ACHN (cell line): Measurements from ENCODE around the gene ZNF513.
"Not testable (repeated sequence)": the region's sequence is repeated elsewhere in the genome, so short reads cannot be mapped to it uniquely, and the experiment has no call there.

ENCODE experiments used
- DNase-seq: peaks from one replicate; pipeline ENCODE4 v3.0.0-alpha.2; 2015
- in situ Hi-C: cut with HindIII; loops from 2 replicates; pipeline ENCODE4 v1.10.0; 2017; ENCODE audit warnings: low sequenced_read_pairs, low pct_ligation_motif_present, low pct_unique_long_range_greater_than_20kb

ZNF513 gene, protein sequence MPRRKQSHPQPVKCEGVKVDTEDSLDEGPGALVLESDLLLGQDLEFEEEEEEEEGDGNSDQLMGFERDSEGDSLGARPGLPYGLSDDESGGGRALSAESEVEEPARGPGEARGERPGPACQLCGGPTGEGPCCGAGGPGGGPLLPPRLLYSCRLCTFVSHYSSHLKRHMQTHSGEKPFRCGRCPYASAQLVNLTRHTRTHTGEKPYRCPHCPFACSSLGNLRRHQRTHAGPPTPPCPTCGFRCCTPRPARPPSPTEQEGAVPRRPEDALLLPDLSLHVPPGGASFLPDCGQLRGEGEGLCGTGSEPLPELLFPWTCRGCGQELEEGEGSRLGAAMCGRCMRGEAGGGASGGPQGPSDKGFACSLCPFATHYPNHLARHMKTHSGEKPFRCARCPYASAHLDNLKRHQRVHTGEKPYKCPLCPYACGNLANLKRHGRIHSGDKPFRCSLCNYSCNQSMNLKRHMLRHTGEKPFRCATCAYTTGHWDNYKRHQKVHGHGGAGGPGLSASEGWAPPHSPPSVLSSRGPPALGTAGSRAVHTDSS

GRCh38 chr2:27380626-27381545 lies at the start of gene ZNF513:
TSS of gene ZNF513 (minus strand) at chr2:27380734. CDS start at chr2:27380526, 208 bp downstream.
- in situ Hi-C loops, result no loop called here
- peak; percentile 96 for DNase-seq

DNA sequence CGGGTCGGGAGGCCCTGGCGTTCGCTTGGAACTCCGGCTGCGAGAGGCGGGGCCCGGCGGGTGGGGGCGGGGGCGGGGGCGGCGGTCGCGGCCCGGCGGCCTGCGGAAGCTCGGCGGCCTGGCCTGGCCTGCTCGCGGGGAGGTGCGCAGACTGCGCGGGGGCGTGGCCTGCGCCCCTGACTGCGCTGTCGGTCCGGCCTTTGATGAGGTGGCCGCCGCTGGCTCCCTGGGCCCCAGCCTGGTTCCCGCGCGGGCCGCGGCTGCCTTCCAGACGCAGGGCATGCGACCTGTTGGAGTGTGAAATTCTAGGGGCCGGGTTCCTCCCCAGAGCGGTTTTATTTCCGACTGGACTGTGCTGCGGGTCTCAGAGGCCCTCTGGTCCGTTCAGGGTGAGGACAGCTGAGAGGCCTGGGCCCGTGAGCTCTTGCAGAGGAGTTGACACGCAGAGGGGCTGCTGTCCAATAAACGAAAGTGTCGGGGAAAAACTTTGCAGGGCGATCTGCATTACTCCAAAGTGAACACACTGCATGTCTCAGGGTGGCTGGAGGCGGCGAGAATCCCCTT lies 48.5 kb upstream of the ZNF513 start:
- in situ Hi-C loops, result no loop called here
- peak; percentile 90 for DNase-seq

- in situ Hi-C loops, result no loop called here
- peak; percentile 90 for DNase-seq
Observed at GRCh38 chr2:27428213-27428977, 47.9 kb upstream of the ZNF513 start, which contains the start of gene NRBP1. TSS of gene NRBP1 (plus strand) at chr2:27428631. CDS start at chr2:27433274, 4,643 bp downstream.

GRCh38 chr2:27427863-27428212 lies 47.3 kb upstream of the ZNF513 start:
- no peak for DNase-seq
- in situ Hi-C loops, result no loop called here

- in situ Hi-C loops, DNase-seq: not testable (repeated sequence)
Observed at GRCh38 chr2:27425039-27425438, 44.5 kb upstream of the ZNF513 start.

- in situ Hi-C loops, result no loop called here
Observed at GRCh38 chr2:27422958-27423357, 42.4 kb upstream of the ZNF513 start.

GRCh38 chr2:27421660-27422250 lies 41.2 kb upstream of the ZNF513 start:
- no peak for DNase-seq
- in situ Hi-C loops, result no loop called here

More at GRCh38 chr2:27422958-27423357, 42.4 kb upstream of the ZNF513 start:
- DNase-seq, result no peak

DNA sequence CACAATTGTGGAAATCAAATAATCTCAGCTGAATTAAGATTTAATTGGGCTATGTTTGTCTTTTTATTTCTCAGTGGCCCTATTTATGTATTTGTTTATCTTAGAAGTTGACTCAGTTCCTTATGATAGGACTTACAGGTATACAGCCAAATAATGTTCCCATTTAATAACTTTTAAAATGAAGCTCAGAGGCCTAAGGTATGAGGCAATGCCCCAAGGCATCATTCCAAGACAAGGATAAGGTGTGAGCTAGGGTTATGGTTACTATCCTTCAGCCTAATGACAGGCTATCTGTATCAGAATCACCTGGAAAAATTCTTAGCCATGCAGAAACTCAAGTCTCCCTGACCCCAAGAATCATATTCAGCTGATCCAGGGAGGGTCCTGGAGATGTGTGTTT lies 40.5 kb upstream of the ZNF513 start:
- in situ Hi-C loops, result no loop called here
- no peak for DNase-seq

GRCh38 chr2:27416151-27416550 lies 35.6 kb upstream of the ZNF513 start:
- DNase-seq, result no peak
- in situ Hi-C loops, result no loop called here

DNA sequence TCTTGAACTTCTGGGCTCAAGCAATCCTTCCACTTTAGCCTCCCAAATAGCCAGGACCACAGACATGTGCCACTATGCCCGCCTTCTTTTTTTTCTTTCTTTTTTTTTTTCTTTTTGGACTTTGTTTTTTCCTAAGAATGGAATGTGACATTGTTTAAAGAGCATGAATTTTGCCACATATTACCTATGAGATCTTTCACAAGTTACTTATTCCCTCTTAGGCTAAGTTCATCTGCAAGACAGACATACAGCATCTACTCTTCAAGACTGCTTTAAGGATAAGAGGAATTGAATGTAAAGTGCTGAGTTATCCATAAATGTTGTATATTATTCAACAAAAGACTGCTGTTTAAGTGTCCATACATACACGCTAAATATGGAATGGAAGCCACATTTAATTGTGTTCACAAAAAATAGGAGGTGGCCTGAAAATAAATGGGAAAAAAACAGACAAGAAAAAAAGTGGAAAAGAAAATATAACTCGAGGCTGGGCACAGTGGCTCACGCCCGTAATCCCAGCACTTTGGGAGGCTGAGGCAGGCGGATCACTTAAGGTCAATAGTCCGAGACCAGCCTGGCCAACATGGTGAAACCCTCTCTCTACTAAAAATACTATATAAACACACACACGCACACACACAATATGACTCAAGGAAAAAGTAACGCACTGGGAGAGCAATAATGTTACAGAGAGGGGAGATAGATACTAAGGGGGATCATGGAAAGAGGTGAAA lies 32.1 kb upstream of the ZNF513 start:
- in situ Hi-C loops, result no loop called here
- DNase-seq, result no peak

DNA sequence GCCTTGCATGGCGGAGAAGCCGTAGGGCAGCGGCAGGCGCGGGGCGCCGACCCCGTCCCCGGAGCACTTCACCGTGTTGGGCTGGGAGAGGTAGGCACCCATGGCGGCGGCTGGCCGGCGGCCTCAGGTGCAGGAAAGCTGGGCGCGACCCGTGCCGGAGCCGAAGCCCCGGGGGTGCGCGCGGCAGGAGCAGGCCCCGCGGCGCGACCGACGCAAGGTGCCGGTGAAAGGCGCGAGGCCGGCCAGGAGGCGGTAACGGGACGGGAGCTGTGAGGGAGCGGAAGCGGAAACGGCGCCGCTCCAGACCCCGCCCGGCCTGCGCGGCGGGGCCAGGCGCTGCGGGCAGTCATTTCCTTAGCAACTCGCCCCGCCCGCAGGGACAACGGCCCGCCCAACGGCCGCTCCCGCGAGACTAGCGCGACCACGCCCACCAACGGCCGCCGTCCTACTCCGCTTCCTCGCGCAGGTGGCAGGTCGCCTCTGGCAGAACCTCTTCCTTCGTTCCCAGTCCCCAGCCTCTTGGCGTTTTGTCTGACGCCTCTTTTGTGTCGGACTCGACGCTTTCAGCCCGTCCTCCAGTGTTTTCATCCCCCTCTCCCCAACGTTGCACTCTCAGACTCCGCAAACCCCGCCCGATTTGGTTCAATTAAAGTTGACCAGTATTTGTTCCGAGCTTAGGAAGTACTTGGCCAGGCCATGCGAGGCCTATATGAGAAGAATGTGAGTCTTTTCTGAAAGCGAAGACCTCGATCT lies 29.0 kb upstream of the ZNF513 start, which contains the start of gene PPM1G:
Gene PPM1G, minus strand, starts transcription at position 271 of the 753 bp plus-strand sequence. Its CDS starts 169 bp downstream, at position 102.
- in situ Hi-C loops, result no loop called here
- DNase-seq, result peak; percentile 97

GRCh38 chr2:27408601-27409320 lies 28.2 kb upstream of the ZNF513 start:
- DNase-seq, result peak; percentile 44
- in situ Hi-C loops, result no loop called here

DNA sequence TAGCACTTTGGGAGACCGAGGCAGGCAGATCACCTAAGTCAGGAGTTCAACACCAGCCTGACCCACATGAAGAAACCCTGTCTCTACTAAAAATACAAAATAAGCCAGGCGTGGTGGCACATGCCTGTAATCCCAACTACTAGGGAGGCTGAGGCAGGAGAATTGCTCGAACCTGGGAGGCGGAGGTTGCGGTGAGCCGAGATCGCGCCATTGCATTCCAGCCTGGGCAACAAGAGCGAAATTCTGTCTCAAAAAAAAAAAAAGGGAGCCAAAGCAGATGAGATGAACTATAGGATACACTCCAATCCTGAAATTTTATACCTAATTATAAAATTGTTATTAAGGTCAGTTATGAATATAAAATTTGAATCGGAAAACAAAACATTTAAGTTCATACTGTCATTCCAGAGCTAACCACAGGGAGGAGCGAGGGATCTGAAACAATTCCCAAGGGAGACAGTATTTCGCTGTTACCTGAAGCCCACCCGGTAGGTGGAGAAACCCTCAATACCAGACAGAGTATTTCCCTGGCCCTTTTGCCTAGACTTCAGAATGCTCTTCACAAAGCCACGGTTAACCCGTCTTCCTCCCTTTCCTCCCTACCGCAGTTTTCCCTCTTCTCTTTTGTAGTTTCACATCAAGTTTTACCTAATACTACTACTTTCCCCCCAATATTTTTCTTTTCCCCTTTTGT lies 27.4 kb upstream of the ZNF513 start:
- peak; percentile 73 for DNase-seq
- in situ Hi-C loops, result no loop called here

- peak; percentile 37 for DNase-seq
- in situ Hi-C loops, result no loop called here
Observed at GRCh38 chr2:27400348-27401135, 20.0 kb upstream of the ZNF513 start.

GRCh38 chr2:27398962-27399361 lies 18.4 kb upstream of the ZNF513 start:
- in situ Hi-C loops, result no loop called here
- no peak for DNase-seq
